SW 1271 (cell line): ENCODE results near the gene EFNA4.

Source experiments
- DNase-seq, 2 experiments: peaks; one replicate each; lab custom pipeline; 2025; lab: John Stamatoyannopoulos, UW

EFNA4 gene

GRCh38 chr1:155063550-155064110 is at the start of gene EFNA4:
TSS of gene EFNA4 (plus strand) at chr1:155063740. CDS start at chr1:155063824, 84 bp downstream.
- peak; percentile 25 to 84 for DNase-seq

- no peak for DNase-seq
These were observed 48.6 kb upstream of the EFNA4 start for GRCh38 chr1:155014709-155015508.

- DNase-seq: no peak
These were observed 47.9 kb upstream of the EFNA4 start for GRCh38 chr1:155015527-155016230.

GRCh38 chr1:155016231-155016831 is 47.2 kb upstream of the EFNA4 start:
- no peak for DNase-seq

- peak; percentile 32 to 62 for DNase-seq
These were observed 46.2 kb upstream of the EFNA4 start for GRCh38 chr1:155017041-155017945.

- DNase-seq: no peak
These were observed 45.6 kb upstream of the EFNA4 start for GRCh38 chr1:155017946-155018316.

GRCh38 chr1:155018617-155019348 is 44.8 kb upstream of the EFNA4 start:
- DNase-seq: no peak

GRCh38 chr1:155019377-155020245 is 43.9 kb upstream of the EFNA4 start:
- no peak for DNase-seq

- no peak for DNase-seq
These were observed 41.2 kb upstream of the EFNA4 start for GRCh38 chr1:155022136-155022926.

- DNase-seq: no peak
These were observed 40.7 kb upstream of the EFNA4 start for GRCh38 chr1:155022927-155023236.

- DNase-seq: no peak
These were observed 39.9 kb upstream of the EFNA4 start for GRCh38 chr1:155023627-155024026.

- DNase-seq: no peak
These were observed 39.2 kb upstream of the EFNA4 start for GRCh38 chr1:155024315-155024714.

GRCh38 chr1:155026154-155026553 is 37.4 kb upstream of the EFNA4 start:
- no peak for DNase-seq

- no peak for DNase-seq
These were observed 37.0 kb upstream of the EFNA4 start for GRCh38 chr1:155026588-155026987.

- no peak for DNase-seq
These were observed 33.9 kb upstream of the EFNA4 start for GRCh38 chr1:155029513-155030242.

GRCh38 chr1:155030243-155030795 is 33.2 kb upstream of the EFNA4 start:
- no peak for DNase-seq

GRCh38 chr1:155030899-155031298 is 32.6 kb upstream of the EFNA4 start:
- DNase-seq: no peak

GRCh38 chr1:155032886-155033285 is 30.7 kb upstream of the EFNA4 start:
- no peak for DNase-seq
